HG03571 (cell line): ENCODE measurements around the gene RMRP.
"Not testable (repeated sequence)": the region's sequence is repeated elsewhere in the genome, so short reads cannot be mapped to it uniquely, and the experiment has no call there.

ENCODE experiments used
- ATAC-seq: cut with Tn5 transposase; IDR thresholded peaks from one replicate; pipeline ENCODE4 v1.9.1; 2021; ENCODE audit not compliant: unreplicated experiment

Gene RMRP

DNA sequence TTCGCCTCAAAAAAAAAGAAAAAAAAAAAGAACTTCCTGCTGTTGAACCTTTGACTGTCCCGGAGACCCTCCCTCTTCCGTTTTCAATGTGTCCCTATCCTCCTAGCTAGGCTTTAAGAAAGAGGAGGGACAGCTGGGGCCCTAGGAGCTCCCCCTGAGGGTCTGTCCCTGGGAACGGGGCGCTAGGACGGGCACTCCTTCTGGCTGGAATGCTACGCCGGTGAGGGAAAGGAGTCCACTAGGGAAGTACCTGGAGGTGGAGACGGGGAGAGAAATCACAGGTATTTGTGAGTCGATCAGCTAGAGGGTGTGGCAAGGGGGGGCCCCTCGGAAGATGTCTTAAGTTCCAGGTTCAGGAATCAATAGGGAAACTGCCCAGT is 11.7 kb downstream of the RMRP start:
- ATAC-seq = no peak

DNA sequence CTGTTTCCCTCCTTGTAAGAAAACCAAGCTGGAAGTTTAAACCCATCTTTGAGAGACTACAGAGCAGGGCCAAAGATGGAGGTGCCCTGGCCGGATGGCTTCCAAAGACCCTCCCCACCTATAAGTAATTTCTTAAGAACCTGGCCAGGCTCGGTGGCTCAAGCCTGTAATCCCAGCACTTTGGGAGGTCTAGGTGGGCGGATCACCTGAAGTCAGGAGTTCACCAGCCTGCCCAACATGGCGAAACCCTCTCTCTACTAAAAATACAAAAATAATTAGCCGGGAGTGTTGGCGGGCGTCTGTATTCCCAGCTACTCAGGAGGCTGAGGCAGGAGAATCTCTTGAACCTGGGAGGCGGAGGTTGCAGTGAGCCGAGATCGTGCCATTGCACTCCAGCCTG is 12.1 kb downstream of the RMRP start:
- ATAC-seq = not testable (repeated sequence)

DNA sequence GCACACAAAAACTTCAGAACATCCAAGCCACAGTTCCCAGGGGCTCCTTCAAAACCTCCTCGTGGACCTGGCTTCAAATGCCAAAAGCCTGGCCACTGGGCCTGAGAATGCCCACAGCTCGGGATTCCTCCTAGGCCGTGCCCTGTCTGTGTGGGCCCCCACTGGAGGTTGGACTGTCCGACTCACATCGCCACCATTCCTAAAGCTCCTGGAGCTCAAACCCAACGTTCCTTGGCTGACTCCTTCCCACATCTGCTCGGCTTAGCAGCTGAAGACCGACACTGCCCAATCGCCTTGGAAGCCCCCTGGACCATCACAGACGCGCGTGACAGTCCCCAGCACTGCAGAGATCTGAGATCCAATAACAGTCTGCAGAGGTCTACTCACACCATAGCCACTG is 14.8 kb downstream of the RMRP start:
- ATAC-seq = no peak

DNA sequence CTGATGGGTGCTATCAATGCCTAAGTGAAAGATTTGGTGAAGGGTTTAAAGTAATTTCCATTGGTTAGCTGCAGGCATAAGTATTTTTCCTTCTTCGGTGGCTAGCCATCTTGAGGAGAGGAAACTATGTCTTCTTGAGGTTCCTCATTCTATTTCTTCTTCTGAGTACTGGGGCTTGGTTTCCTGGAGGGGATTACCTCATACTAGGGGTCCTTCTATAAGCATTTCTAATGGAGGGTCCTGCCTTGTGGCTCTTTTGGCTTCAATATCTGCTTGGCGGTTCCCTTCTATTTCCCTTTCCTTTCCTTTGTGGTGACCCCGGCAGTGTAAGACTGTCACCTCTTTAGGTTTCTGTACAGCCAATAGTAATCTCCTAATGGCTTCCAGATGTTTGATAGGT is 16.3 kb downstream of the RMRP start:
- ATAC-seq = not testable (repeated sequence)

DNA sequence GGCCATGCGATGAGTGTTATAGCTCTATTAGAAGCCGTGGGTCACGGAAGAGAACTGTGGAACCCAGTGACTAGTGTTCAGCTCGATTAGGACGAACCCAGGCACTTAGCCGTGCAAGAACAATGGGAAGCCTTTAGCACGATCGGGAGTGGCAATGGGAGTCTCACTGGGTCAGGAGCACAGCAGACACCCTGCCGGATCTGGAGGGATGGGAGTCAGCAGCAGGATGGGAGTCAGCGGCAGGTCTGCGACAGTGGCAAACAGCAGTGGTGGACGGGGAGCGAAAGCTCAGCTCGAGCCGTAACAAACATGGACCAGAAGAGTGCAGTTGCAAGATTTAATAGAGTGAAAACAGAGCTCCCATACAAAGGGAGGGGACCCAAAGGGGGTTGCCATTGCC is 17.4 kb downstream of the RMRP start:
- not testable (repeated sequence) for ATAC-seq

DNA sequence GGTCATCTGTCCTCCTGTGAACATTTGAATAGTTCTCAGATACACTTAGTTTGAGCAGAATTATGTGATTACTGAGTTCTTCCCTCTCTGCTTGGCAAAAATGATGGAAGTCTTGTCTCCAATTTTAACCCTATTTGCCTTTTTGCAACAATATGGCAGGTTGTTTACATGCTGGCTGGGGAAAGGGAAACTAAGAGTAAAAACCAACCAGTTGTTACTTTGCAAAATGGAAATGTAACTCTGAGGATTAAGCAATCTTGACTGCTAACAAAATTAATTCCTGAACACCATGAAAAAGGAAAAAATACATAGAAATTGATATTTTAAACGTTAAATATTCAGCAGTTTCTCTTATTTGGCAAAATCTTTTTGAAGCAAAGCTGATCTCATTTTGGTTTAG is 18.2 kb downstream of the RMRP start:
- no peak for ATAC-seq

DNA sequence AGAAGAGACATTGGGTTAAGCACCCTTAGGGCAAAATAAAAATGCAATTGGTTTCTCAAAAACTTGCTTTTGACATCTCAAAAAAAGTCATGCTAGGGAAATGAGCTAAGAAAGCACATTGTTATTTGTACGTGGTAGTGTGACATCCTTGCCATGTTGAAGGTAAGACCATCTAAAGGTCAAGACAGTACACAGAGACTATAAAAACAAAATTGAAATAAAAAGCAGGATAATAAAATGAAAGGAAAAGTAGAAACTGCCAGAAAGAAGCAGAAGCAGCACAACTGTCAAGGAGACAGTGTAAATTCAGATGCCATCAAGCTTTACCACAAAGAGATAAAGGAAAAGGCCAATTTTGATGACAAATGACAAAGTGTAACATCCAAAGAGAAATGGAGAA is 18.6 kb downstream of the RMRP start:
- ATAC-seq = not testable (repeated sequence)

DNA sequence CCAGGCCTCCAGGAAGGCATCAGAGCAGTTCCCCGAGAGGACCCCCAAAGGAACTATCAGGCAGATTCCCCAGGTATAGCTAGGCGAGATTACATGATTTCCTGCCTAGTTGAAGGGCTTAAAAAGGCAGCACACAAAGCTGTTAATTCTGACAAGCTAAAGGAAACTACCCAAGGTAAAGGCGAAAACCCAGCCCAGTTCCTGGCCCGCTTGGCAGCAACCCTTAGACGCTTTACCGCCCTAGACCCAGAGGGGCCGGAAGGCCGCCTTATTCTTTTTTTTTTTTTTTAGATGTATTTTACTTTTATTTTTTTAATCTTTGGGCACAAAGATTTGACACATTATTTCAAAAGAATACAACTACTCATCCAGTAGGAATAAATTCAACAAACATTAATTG is 19.1 kb downstream of the RMRP start:
- ATAC-seq = not testable (repeated sequence)

DNA sequence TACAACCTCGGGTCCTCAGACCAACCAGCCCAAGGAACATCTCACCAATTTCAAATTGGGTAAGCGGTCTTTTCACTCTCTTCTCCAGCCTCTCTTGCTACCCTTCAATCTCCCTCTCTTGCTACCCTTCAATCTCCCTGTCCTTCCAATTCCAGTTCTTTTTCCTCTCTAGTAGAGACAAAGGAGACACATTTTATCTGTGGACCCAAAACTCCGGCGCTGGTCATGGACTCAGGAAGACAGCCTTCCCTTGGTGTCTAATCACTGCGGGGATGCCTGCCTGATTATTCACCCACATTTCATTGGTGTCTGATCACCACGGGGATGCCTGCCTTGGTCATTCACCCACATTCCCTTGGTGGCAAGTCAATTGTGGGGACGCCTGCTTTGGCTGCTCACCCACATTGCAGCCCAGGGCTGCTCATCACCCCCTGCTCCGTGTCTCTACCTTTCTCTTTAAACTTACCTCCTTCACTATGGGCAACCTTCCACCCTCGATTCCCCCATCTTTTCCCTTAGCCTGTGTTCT is 20.3 kb downstream of the RMRP start:
- not testable (repeated sequence) for ATAC-seq

DNA sequence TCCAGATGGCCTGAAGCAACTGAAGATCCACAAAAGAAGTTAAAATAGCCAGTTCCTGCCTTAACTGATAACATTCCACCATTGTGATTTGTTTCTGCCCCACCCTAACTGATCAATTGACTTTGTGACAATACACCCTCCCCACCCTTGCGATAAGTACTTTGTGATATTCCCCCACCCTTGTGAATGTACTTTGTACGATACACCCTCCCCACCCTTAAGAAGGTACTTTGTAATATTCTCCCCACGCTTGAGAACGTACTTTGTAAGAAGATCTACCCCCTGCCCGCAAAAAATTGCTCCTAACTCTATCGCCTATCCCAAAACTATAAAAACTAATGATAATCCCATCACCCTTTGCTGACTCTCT is 21.0 kb downstream of the RMRP start:
- not testable (repeated sequence) for ATAC-seq

DNA sequence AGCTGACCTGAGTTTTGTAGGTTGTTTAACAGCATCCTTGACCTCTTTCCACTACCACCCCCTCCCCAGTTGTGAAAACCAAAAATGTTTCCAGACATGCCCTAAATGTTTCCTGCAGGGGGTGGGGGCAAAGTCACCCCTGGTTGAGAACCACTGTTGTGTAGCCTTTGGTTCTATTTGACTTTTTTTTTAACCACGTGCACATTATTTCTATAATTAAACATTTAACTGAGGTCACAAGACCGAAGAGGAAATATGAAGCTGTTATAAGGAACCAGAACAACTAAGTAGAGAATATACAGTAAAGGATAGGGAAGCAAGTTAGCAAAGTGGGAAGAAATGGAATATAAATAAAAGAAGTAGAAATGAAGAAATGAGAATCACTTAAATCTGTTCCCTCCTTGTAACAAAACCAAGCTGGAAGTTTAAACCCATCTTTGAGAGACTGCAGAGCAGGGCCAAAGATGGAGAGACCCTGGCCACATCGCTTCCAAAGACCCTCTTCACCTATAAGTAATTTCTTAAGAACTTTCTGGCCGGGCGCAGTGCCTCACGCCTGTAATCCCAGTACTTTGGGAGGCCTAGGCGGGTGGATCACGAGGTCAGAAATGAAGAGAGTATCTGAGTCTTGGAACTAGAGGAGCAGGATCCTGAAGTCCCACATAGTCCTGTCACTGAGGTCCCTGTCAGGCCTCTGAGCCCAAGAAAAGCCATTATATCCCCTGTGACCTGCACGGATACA is 21.5 kb downstream of the RMRP start:
- ATAC-seq = no peak

DNA sequence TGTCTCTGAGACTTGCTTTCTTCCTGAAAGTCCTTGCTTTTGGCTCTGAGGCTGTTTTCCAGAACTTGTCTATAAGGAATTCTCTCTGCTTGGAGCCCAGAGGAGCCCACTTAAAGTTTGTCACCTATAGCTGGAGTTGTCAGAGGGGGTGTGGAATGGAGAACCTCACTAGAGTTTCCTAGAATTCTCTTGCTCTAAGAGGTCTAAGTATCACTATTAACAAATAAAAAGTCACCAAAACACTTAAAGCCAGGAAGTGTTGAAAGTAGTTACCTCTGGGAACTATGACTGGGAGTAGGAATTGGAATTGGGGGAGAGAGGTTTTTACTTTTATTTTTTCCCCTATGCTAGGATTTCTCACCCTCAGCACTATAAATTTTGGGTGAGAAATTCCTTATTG is 22.1 kb downstream of the RMRP start:
- no peak for ATAC-seq

DNA sequence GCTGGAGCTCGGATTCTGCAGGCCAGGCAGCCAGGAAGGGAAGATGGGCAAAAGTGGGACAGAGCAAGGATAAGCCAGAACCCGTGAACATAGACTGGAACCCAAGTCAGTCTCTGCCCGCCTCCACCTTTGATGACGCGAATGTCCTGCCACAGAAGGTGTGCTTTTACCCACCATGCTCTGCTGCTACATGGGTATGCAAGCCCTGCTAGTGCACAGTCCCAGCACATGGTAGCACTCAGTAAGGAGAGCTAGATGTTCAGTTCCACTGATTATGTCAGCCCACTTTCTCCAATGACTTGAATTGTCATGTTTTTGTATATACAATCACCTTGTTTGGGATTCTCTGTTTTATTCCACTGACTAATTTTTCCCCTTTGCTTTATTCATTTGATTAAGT is 28.2 kb downstream of the RMRP start:
- no peak for ATAC-seq

DNA sequence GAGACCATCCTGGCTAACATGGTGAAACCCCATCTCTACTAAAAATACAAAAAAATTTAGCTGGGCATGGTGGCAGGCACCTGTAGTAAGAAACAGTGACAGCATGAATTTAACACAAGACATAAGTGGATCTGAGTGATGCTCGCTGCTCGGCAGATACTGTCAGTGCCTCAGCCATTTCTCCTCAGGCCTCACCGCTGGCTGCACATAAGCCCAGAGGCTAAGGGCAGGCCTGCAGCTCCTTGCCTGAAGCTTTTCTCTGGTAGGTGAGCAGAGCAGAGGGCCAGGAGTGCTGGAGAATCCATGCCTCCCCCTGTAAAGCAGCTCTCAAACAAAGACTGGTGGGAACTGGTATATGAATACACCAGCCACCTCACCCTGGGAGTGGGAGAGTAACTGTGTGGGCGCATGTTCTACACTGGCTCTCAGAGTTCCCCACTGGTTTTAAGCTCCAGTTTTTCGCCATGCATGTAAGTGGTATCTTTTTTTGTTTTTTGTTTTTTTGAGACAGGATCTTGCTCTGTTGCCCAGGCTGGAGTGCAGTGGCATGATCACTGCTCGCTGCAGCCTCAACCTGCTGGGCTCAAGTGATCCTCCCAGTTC is 29.3 kb downstream of the RMRP start:
- no peak for ATAC-seq

DNA sequence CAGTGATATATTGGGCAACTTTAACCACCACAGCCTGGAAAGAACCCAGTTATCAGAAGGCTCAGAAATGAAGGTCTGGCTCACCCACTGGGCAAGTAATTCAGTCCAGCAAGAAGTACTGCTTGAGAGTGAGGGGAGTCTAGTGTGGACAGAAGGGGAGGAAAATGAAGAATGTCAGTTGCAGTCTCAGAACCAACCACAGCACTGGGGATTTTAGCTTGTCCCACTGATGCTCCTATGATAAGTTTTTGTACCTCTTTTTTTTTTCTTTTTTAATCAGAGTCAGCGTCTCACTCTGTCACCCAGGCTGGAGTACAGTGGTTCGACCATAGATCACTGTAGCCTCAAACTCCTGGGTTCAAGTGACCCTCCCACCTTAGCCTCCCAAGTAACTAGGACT is 30.2 kb downstream of the RMRP start:
- ATAC-seq = no peak

DNA sequence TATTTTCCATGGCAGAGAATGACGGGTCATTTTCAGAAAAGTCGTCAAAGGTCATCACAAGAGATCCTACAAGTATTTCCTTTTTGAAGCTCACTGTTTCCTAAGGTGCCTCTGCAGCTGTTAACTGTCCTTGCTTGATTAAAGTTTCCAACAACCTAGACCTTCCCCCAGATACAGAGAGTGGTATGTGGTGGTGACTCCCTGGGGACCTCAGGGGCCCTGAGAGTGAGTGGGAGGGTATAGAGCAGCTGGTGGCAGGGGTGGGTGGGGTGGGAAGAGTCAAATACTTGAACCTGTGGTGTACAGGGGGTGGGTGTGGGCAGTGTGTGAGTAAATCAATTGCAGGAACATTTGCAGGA is 38.0 kb downstream of the RMRP start:
- ATAC-seq = peak; percentile 34

DNA sequence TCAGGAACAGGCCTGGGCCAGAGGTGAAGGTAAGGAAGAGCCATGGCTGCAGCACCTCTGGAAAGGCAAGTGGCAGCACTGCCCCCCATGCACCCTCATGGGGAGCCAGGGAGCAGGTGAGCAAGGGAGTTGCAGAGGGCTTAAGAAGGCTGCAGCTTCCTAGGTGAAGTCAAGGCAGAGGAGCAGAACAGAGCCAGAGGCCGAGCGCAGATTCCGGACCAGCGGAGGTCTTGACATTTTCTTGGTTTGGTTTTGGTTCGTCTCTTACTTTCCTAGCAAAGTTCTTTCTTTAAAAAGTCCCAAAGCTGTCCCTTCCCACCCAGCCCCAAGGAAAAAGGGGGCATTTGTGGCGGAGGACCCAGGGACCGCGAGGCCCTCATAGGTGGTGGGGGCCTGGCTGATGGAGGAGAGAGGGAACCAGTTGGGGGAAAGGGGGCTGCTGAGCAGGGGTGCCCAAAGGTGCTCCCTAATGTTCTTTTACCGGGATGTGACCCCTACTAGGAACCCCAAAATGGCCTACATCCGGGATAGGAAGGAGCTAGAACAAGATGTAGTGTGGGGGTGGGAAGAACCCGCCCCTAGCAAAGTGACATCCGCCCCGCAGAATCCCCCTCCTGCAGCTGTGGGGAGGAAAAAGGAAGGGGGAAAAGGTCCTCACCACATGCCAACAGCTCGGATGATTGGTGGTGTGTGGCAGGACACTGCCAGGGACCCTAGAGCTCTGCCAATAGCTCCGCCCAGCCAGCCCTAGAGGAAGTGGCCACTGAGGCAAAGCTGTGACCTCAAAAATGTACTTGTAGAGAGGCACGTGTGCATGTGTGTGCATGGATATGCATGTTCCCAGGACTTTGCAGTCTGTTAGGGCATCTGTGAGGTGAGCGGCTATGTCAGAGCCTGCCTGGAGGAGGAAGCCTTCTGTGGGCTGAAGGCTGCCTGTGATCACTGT is 38.7 kb downstream of the RMRP start:
- ATAC-seq = peak; percentile 40

DNA sequence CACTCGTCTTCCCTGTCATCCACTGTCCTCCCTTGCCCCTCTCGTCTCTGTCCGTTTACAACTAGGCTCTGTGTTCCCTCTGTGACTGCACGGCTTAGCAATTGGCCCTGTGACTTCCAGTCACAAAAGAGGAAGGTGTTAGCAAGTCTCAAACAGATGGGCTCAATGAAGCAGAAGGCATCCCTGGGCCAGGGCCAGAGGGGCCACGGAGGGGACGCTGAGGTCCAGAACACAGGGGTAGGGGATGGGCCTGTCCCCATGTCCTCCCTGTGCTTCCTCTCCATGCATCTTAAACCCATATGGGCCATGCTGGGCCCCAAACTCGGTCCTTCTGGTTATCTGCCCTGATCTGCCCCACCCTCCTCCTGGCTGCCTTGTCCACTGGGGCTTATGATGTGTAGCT is 39.5 kb downstream of the RMRP start, which contains the start of gene CD72:
Gene CD72 (minus strand): TSS at position 89 of the 403 bp plus-strand sequence. CDS start 110 bp downstream, outside the sequence.
- no peak for ATAC-seq

DNA sequence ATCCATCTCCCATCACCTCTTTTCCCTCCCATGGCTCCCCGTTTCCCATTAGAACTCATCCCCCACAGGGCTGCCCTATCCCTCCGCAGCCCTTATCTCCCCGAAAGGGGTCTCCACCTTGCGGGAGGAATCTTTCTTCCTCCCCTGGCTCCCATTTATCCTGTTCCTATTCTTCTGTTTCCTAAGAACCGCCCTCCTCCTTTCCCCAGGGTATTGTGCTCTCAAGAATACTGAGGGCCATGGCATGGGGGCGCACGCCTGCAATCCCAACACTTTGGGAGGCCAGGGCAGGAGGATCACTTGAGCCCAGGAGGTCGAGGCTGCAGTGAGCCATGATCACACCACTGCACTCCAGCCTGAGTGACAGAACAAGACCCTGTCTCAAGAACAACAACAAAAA is 40.3 kb downstream of the RMRP start:
- no peak for ATAC-seq

DNA sequence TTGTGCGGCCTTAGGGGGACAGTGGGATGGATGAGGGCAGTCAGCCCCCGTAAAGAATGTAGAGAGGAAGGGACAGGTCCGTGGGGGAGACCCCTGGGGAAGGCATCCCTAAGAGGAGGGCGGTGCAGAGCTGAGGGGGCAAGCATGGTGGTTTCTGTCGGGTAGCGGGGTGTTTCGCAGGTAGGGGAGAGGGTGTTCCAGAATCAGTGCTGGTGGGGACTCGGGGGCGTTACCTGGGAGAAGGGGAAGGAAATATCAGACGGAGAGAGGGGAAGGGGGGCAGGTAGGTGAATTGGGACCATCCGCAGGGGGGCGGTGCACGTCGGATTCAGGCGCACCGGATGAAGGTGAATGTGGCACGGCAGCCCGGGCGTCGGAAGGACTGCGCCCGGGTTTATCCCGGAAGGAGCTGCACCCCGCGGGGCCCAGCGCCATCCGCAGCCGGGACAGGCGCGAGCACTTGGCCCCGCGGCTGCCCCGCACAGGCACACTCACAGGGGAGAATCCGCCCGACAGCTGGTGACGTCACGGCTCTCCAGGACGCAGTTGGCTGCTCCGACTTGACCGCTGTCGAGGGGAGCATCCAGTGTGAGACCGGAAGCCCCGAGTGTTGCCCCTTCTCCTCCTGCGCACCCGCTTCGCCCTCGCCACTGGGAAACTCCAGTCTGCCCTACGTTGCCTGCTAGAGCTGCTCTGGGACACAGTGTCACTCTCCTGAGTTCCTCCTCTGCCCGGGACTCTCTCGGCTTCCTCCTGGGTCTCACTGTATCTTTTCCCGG is 40.9 kb downstream of the RMRP start:
- peak; percentile 35 for ATAC-seq
